ENCODE data around the gene GLUL. TPM values are rescaled to one million over a fixed set of nuclear protein-coding genes. Genes with fewer than 3 reads are reported as not detected.

GLUL gene
- polyA plus RNA-seq, 3 donors, result 506 to 1,423 (median 523) TPM

GRCh38 chr1:182426442-182427430, 35.1 kb upstream of the GLUL start:
- no peak overlapping the region for H2AFZ ChIP-seq (ENCODE audit: insufficient read depth, low read depth, low read length, poor library complexity, severe bottlenecking)

GRCh38 chr1:182415789-182416188, 24.2 kb upstream of the GLUL start:
- Histone ChIP-seq H3K4me3 (replicated peaks in 1 of 3; ENCODE audit: low read depth in 2 of 3, low read length in 3 of 3) (no peak overlapping the region), H2AFZ (ENCODE audit: insufficient read depth, low read depth, low read length, poor library complexity, severe bottlenecking) (no peak overlapping the region), H4K20me1 (ENCODE audit: insufficient read depth, low read length) (no peaks in the 10 kb centered on the region), H3K79me2 (ENCODE audit: insufficient read depth, low read length) (no peaks in the 10 kb centered on the region), H3K4me2 (replicated peaks; ENCODE audit: extremely low read depth, low read length, poor library complexity, severe bottlenecking) (no peak overlapping the region), H3K9ac (ENCODE audit: insufficient read depth, low read length, poor library complexity, severe bottlenecking) (no peak overlapping the region), H3K27ac (ENCODE audit: low read depth in 1 of 2, low read length in 2 of 2) (no peak overlapping the region), H3K9me3 (replicated peaks in 1 of 2; ENCODE audit: control insufficient read depth in 1 of 2, insufficient read depth in 1 of 2, low read length in 2 of 2) (no peaks in the 10 kb centered on the region), H3K36me3 (replicated peaks in 1 of 2; ENCODE audit: control insufficient read depth in 1 of 2, insufficient read depth in 2 of 2, low read length in 2 of 2) (no peaks in the 10 kb centered on the region), H3K4me1 (ENCODE audit: control insufficient read depth in 1 of 2, insufficient read depth in 2 of 2, low read length in 2 of 2) (peaks cover 14 to 15% of the 10 kb centered on the region in 2 donors), H3K27me3 (ENCODE audit: control insufficient read depth in 2 of 2, insufficient read depth in 2 of 2, low read length in 2 of 2) (no peaks in the 10 kb centered on the region)
- H3K4me1 Mint-ChIP-seq, result peaks cover 10% of the 10 kb centered on the region
- H3K36me3 Mint-ChIP-seq, result no peaks in the 10 kb centered on the region
- no peak overlapping the region for H3K4me3 Mint-ChIP-seq
- H3K9me3 Mint-ChIP-seq, result no peaks in the 10 kb centered on the region
- no CpG with 5 or more reads among the region's 1 CpG for WGBS (ENCODE audit: insufficient coverage)
- H3K27me3 Mint-ChIP-seq (ENCODE audit: low read depth in 3 of 3), result peaks cover 4 to 13% (median 8%) of the 10 kb centered on the region in 3 donors
- H3K27ac Mint-ChIP-seq, result no peak overlapping the region
- intact Hi-C loops (cut with micrococcal nuclease), result no loop called here
- no peak for TF ChIP-seq CTCF (IDR thresholded peaks at IDR 0.05)
- DNase-seq, result no peak

More at GRCh38 chr1:182426442-182427430, 35.1 kb upstream of the GLUL start:
- Mint-ChIP-seq H3K9me3 (no peaks in the 10 kb centered on the region), H3K4me3 (no peak overlapping the region), H3K36me3 (peaks cover 0 to 3% of the 10 kb centered on the region in 2 donors), H3K27ac (peak overlapping the region in 1 of 7 donors; percentile 66), H3K4me1 (peaks cover 10% of the 10 kb centered on the region), H3K27me3 (ENCODE audit: low read depth in 3 of 3) (peaks cover 0 to 2% (median 2%) of the 10 kb centered on the region in 3 donors)
- no peaks in the 10 kb centered on the region for H3K36me3 ChIP-seq (replicated peaks in 1 of 2; ENCODE audit: control insufficient read depth in 1 of 2, insufficient read depth in 2 of 2, low read length in 2 of 2)
- no peak overlapping the region for H3K4me2 ChIP-seq (replicated peaks; ENCODE audit: extremely low read depth, low read length, poor library complexity, severe bottlenecking)
- 74% methylated on average over 4 of the region's 7 CpGs for WGBS (ENCODE audit: insufficient coverage)
- TF ChIP-seq CTCF (IDR thresholded peaks at IDR 0.05), result no peak
- intact Hi-C loops (cut with micrococcal nuclease), result no loop called here
- H3K4me1 ChIP-seq (ENCODE audit: control insufficient read depth in 1 of 2, insufficient read depth in 2 of 2, low read length in 2 of 2), result peaks cover 12 to 15% of the 10 kb centered on the region in 2 donors
- H4K20me1 ChIP-seq (ENCODE audit: insufficient read depth, low read length), result no peaks in the 10 kb centered on the region
- no peaks in the 10 kb centered on the region for H3K9me3 ChIP-seq (replicated peaks in 1 of 2; ENCODE audit: control insufficient read depth in 1 of 2, insufficient read depth in 1 of 2, low read length in 2 of 2)
- no peaks in the 10 kb centered on the region for H3K79me2 ChIP-seq (ENCODE audit: insufficient read depth, low read length)
- no peak overlapping the region for H3K27ac ChIP-seq (ENCODE audit: low read depth in 1 of 2, low read length in 2 of 2)
- no peak overlapping the region for H3K9ac ChIP-seq (ENCODE audit: insufficient read depth, low read length, poor library complexity, severe bottlenecking)
- H3K4me3 ChIP-seq (replicated peaks in 1 of 3; ENCODE audit: low read depth in 2 of 3, low read length in 3 of 3), result no peak overlapping the region
- DNase-seq, result no peak
- H3K27me3 ChIP-seq (ENCODE audit: control insufficient read depth in 2 of 2, insufficient read depth in 2 of 2, low read length in 2 of 2), result no peaks in the 10 kb centered on the region

Measured in CD14-positive monocyte (primary cell).